Thoracic aorta (tissue), 2 donors: ENCODE measurements around the gene PRAMEF1. TPM values are rescaled to one million over a fixed set of nuclear protein-coding genes. Genes with fewer than 3 reads are reported as not detected.
"Not testable (repeated sequence)": the region's sequence is repeated elsewhere in the genome, so short reads cannot be mapped to it uniquely, and the experiment has no call there.

ENCODE experiments used
- ATAC-seq: fragments of 150-250 bp; one replicate; pipeline ENCODE4 v1.8.0; 2017; ENCODE audit warnings: low read depth; ENCODE audit not compliant: insufficient number of reproducible peaks, low FRiP score
- DNase-seq: peaks from one replicate; pipeline ENCODE4 v3.0.0-alpha.2; 2020; ENCODE audit warnings: low spot score
- H3K27ac ChIP-seq, 2 donors: fragments of 200-600 bp; sonication (generic); 1 replicate in 1 of 2; 2 replicates in 1 of 2; pipeline ENCODE4 v1.5.1; 2016; ENCODE audit warnings: mild to moderate bottlenecking in 2 of 2, moderate library complexity in 2 of 2
- H3K27me3 ChIP-seq: fragments of 200-600 bp; sonication (generic); replicated peaks from 2 replicates; pipeline ENCODE4 v1.6.0; 2016; ENCODE audit warnings: mild to moderate bottlenecking; ENCODE audit not compliant: insufficient read depth
- H3K36me3 ChIP-seq: fragments of 200-600 bp; sonication (generic); one replicate; pipeline ENCODE4 v1.5.1; 2016
- H3K4me1 ChIP-seq, 2 donors: fragments of 200-600 bp; sonication (generic); 1 replicate in 1 of 2; 2 replicates in 1 of 2; pipeline versions ENCODE4 v1.5.1 to v1.6.0; 2016; ENCODE audit warnings: low read depth in 2 of 2, mild to moderate bottlenecking in 1 of 2; ENCODE audit not compliant: control insufficient read depth in 1 of 2
- H3K4me3 ChIP-seq: fragments of 200-600 bp; sonication (generic); 2 replicates; pipeline ENCODE4 v1.5.1; 2016; ENCODE audit warnings: mild to moderate bottlenecking
- H3K9me3 ChIP-seq: fragments of 200-600 bp; sonication (generic); 2 replicates; pipeline ENCODE4 v1.5.1; 2016
- total RNA-seq, 2 donors: library from RNA; depleted of rRNA; stranded (reverse); fragments of >200 nt; gene quantifications; one replicate each; pipeline versions ENCODE4 v1.1.0 to v1.2.3, GENCODE V29; 2016
- TF ChIP-seq, protein P1 (sequence below): fragments of 200-600 bp; sonication (generic); IDR thresholded peaks from one replicate; pipeline ENCODE4 v1.5.1; 2019; ENCODE audit warnings: antibody characterized with exemption

PRAMEF1 gene
- total RNA-seq, 2 donors from 2014 or later: not detected

DNA sequence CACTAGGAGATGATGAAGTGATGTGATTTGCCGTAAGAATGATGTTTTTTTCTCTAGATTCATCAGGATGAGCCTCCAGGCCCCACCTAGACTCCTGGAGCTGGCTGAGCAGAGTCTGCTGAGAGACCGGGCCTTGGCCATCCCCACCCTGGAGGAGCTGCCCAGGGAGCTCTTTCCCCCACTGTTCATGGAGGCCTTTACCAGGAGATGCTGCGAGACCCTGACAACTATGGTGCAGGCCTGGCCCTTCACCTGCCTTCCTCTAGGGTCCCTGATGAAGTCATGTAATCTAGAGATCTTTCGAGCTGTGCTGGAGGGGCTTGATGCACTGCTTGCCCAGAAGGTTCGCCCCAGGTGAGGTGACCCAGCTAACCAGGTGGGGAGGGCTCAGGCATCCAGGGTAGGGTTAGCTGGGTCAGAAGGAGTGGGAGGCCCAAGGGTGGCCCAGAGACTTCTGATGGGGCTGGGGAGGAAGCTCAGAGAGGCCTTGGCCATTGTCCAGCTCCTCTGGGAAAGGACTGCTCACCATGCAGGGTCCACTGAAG lies 16.3 kb upstream of the PRAMEF1 start:
- no peak overlapping the region for H3K4me3 ChIP-seq
- H3K27ac ChIP-seq: no peak overlapping the region
- ATAC-seq (no peak), DNase-seq (no peak)
- no peaks in the 10 kb centered on the region for H3K4me1 ChIP-seq
- no peaks in the 10 kb centered on the region for H3K36me3 ChIP-seq
- H3K27me3 ChIP-seq: no peaks in the 10 kb centered on the region
- H3K9me3 ChIP-seq: no peaks in the 10 kb centered on the region
- TF ChIP-seq, protein P1, sequence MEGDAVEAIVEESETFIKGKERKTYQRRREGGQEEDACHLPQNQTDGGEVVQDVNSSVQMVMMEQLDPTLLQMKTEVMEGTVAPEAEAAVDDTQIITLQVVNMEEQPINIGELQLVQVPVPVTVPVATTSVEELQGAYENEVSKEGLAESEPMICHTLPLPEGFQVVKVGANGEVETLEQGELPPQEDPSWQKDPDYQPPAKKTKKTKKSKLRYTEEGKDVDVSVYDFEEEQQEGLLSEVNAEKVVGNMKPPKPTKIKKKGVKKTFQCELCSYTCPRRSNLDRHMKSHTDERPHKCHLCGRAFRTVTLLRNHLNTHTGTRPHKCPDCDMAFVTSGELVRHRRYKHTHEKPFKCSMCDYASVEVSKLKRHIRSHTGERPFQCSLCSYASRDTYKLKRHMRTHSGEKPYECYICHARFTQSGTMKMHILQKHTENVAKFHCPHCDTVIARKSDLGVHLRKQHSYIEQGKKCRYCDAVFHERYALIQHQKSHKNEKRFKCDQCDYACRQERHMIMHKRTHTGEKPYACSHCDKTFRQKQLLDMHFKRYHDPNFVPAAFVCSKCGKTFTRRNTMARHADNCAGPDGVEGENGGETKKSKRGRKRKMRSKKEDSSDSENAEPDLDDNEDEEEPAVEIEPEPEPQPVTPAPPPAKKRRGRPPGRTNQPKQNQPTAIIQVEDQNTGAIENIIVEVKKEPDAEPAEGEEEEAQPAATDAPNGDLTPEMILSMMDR: no peak

DNA sequence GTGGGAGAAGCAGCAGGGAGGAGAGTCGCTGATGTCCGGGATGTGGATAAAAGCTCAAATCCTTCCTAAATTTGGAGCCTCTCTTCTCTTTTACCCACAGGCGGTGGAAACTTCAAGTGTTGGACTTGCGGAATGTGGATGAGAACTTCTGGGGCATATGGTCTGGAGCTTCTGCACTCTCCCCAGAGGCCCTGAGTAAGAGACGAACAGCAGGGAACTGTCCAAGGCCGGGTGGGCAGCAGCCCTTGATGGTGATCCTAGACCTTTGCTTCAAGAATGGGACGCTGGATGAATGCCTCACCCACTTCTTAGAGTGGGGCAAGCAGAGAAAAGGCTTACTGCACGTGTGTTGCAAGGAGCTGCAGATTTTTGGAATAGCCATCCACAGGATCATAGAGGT lies 15.8 kb upstream of the PRAMEF1 start:
- Histone ChIP-seq H3K27ac (no peak overlapping the region), H3K4me1 (no peaks in the 10 kb centered on the region), H3K27me3 (no peaks in the 10 kb centered on the region), H3K36me3 (no peaks in the 10 kb centered on the region), H3K9me3 (no peaks in the 10 kb centered on the region), H3K4me3 (no peak overlapping the region)
- DNase-seq (no peak), ATAC-seq (no peak)
- TF ChIP-seq, protein P1: no peak

DNA sequence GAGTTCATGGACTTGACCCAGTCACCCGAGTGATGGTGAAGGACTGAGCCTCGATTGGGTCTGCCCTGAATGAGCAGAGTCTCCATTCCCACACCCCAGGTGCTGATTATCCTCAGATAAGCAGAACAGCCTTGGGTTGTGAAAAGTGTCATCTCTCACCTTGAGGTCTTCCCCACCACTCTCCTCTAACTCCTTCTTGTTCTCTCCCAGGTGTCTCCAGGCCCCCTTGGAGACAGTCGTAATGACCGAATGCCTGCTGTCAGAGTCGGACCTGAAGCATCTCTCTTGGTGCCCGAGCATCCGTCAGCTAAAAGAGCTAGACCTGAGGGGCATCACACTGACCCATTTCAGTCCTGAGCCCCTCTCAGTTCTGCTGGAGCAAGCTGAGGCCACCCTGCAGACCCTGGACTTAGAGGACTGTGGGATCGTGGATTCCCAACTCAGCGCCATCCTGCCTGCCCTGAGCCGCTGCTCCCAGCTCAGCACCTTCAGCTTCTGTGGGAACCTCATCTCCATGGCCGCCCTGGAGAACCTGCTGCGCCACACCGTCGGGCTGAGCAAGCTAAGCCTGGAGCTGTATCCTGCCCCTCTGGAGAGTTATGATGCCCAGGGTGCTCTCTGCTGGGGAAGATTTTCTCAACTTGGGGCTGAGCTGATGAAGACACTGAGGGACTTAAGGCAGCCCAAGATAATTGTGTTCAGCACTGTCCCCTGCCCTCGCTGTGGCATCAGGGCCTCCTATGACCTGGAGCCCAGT lies 14.2 kb upstream of the PRAMEF1 start:
- Histone ChIP-seq H3K27ac (no peak overlapping the region), H3K9me3 (no peaks in the 10 kb centered on the region), H3K4me1 (no peaks in the 10 kb centered on the region), H3K27me3 (no peaks in the 10 kb centered on the region), H3K4me3 (no peak overlapping the region), H3K36me3 (no peaks in the 10 kb centered on the region)
- ATAC-seq (no peak), DNase-seq (no peak)
- TF ChIP-seq, protein P1: no peak

DNA sequence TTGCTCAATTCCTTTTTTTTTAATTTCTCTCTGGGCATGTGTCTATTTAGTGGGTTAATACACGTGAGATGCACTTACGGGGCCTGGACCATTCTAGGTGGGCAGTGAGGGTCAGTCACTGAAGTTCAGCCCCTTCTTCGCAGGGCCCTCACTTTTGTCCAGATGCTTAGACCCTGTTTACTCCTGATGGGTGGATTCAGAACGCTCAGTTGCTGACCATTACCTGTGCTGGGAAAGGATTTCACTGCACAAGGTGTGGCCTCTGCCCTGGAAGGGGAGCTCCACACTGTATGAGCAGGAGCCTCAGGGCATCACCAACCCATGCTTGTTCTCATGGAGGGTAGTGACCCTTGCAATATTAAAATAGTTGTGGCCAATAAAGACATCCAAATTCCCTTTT lies 13.1 kb upstream of the PRAMEF1 start:
- Histone ChIP-seq H3K4me3 (no peak overlapping the region), H3K27me3 (no peaks in the 10 kb centered on the region), H3K27ac (no peak overlapping the region), H3K4me1 (no peaks in the 10 kb centered on the region), H3K9me3 (no peaks in the 10 kb centered on the region), H3K36me3 (no peaks in the 10 kb centered on the region)
- DNase-seq (no peak), ATAC-seq (no peak)
- TF ChIP-seq, protein P1: no peak

DNA sequence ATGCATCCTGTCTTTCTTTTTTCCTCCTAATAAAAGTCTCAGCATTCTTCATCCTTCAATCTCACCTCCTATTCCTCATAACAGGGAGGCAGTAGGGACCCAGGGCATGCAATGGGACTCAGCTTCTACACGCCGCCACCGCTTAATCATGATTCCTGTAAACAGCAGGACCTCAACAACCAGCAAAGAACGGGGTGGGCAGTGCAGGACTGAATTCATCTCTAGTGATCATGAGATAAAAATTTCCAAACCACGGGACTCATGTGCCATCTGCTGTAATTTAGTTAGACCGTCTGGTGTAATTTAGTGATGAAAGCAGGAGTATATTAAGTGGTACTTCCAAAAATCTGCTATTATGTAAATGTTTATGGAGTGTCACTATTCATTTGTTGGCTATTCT lies 12.3 kb upstream of the PRAMEF1 start:
- Histone ChIP-seq H3K27ac (no peak overlapping the region), H3K36me3 (no peaks in the 10 kb centered on the region), H3K4me3 (no peak overlapping the region), H3K9me3 (peaks cover 2% of the 10 kb centered on the region), H3K4me1 (no peaks in the 10 kb centered on the region), H3K27me3 (no peaks in the 10 kb centered on the region)
- DNase-seq (no peak), ATAC-seq (no peak)
- TF ChIP-seq, protein P1: no peak

DNA sequence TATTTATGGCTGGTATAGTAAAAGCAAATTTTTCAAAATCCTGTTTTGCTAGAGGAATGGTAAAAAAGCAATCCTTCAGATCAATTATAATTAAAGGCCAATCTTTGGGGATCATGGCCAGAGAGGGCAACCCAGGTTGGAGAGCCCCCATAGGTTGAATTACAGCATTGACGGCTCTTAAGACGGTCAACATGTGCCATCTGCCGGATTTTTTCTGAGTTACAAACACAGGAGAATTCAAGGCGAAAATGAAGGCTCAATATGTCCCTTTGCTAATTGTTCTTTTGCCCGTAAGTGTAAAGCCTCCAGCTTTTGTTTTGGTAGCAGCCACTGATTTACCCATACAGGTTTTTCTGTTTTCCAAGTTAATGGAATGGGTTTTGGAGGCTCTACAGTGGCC lies 9.7 kb upstream of the PRAMEF1 start:
- not testable (repeated sequence) for DNase-seq, H3K27me3 ChIP-seq, H3K4me1 ChIP-seq, ATAC-seq, H3K4me3 ChIP-seq, H3K27ac ChIP-seq, H3K36me3 ChIP-seq
- peaks cover 20% of the 10 kb centered on the region for H3K9me3 ChIP-seq

DNA sequence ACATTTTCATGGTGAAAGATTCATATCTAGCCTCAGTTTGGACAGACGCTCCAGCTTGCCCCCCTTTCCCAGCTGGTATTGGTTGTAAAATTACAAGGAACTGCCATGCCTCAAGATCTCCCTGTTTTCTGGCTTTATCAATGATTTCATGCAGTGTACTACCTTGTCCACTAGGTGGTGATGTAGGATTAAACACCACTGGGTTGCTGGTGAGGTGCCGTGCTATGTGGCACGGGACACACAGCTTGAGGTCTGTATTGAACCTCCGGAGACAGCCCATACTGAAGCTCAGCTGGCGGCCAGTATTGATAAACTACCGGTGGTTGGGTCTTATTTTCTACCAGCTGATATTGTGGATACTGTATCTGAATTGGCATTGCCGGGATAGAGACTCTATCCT lies 7.4 kb upstream of the PRAMEF1 start:
- not testable (repeated sequence) for H3K36me3 ChIP-seq, H3K4me1 ChIP-seq, H3K27me3 ChIP-seq, H3K27ac ChIP-seq, ATAC-seq, H3K4me3 ChIP-seq, DNase-seq
- H3K9me3 ChIP-seq: peaks cover 20% of the 10 kb centered on the region

DNA sequence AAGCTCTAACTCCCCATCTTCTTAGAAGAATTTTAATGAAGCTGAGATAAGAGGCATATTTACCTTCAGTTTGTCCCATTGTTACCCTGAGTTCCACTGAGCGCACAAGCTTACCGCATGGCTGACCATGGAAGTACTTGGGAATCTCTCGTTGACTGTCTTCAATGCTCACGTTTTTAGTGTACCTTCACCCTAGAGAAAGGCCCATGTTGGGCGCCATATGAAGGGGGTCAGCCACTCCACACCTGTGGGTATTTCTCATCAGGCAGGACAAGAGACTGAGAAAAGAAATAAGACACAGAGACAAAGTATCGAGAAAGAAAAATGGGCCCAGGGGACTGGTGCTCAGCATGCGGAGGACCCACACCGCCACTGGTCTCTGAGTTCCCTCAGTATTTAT lies 6.5 kb upstream of the PRAMEF1 start:
- H3K4me3 ChIP-seq: not testable (repeated sequence)

More for the DNA sequence above, 6.5 kb upstream of the PRAMEF1 start:
- not testable (repeated sequence) for ATAC-seq, H3K27ac ChIP-seq, H3K36me3 ChIP-seq, H3K27me3 ChIP-seq, DNase-seq, H3K4me1 ChIP-seq
- H3K9me3 ChIP-seq: peaks cover 20% of the 10 kb centered on the region
